ENCODE results near the gene SPEG.
A peak's percentile ranks its signal among the peaks of the same experiment; 100 is the strongest.

Gene SPEG

DNA sequence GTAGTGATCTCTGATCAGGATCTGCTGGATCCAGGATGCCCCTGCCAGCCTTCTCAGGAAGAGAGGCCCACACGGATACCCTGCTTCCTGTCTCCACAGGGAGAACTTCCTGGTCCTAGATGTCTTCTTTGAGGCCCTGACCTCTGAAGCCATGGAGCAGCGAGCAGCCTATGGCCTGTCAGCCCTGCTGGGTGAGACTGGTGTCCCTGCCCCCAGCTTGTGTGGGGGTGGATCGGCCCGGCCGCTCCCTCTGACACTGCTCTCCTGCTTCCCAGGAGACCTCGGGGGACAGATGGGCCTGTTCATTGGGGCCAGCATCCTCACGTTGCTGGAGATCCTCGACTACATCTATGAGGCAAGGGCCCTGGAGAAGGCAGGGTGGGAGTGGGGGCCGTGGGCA is 102.3 kb downstream of the SPEG start:
- Histone ChIP-seq H3K9ac (ENCODE audit: insufficient read length, low read depth) (peak overlapping the region; percentile 43), H3K4me3 (ENCODE audit: insufficient read length, low read depth) (no peak overlapping the region), H3K36me3 (ENCODE audit: insufficient read depth, insufficient read length, low read length) (peaks cover 29% of the 10 kb centered on the region), H3K4me1 (ENCODE audit: insufficient read depth, insufficient read length) (peaks cover 41% of the 10 kb centered on the region), H3K9me3 (ENCODE audit: insufficient read depth, low read length) (no peaks in the 10 kb centered on the region), H3K27me3 (ENCODE audit: insufficient read depth, insufficient read length) (peaks cover 12% of the 10 kb centered on the region)
- DNase-seq (ENCODE audit: low read depth, low spot score) = no peak
- no peak for TF ChIP-seq SUZ12 (IDR thresholded peaks at IDR 0.05; ENCODE audit: extremely low read depth, insufficient read depth, insufficient read length)
- no peak for TF ChIP-seq ZNF274 (IDR thresholded peaks at IDR 0.05; ENCODE audit: low read depth, low read length)
- no peak for TF ChIP-seq YY1 (IDR thresholded peaks at IDR 0.05; ENCODE audit: insufficient read depth, insufficient read length)

DNA sequence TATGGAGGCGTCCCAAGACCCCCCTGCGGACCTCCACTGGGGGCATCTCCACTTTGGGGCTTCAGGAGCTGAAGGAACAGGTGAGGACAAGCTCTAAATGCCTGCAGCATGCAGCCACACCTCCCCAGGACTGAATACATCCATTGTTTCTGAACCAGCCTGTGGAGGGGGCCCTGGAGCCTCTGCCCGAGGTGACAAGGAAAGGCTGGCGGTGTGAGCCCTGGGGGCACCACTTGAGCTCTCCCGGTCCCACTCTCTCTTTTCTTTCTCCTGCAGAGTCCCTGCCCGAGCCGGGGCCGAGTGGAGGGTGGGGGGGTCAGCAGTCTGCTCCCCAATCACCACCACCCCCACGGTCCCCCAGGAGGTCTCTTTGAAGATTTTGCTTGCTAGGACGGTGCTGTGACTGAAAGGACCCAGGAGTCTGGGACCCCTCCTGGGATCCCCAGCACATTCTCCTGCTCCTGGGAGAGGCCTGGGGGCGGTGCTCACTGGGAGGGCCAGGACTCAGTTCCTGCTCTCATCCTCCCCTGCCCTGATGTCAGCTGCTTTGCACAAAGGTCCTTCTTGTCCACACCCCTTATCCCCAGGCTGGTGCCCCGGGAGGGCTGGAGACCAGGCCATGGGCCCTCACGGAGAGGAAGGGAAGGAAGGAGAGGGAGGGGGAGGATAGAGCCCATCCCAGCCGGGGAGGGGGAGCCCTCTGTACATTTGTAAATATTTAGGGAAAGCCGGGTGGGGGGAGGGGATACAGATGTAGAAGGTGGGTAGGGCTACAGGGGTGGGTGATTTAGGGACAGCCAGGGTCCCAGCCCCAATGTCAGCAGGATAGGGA is 103.2 kb downstream of the SPEG start:
- Histone ChIP-seq H3K9me3 (ENCODE audit: insufficient read depth, low read length) (no peaks in the 10 kb centered on the region), H3K4me3 (ENCODE audit: insufficient read length, low read depth) (no peak overlapping the region), H3K36me3 (ENCODE audit: insufficient read depth, insufficient read length, low read length) (peaks cover 29% of the 10 kb centered on the region), H3K9ac (ENCODE audit: insufficient read length, low read depth) (peak overlapping the region; percentile 59), H3K27me3 (ENCODE audit: insufficient read depth, insufficient read length) (peaks cover 8% of the 10 kb centered on the region), H3K4me1 (ENCODE audit: insufficient read depth, insufficient read length) (peaks cover 36% of the 10 kb centered on the region)
- no peak for DNase-seq (ENCODE audit: low read depth, low spot score)
- TF ChIP-seq SUZ12 (IDR thresholded peaks at IDR 0.05; ENCODE audit: extremely low read depth, insufficient read depth, insufficient read length) = no peak
- TF ChIP-seq YY1 (IDR thresholded peaks at IDR 0.05; ENCODE audit: insufficient read depth, insufficient read length) = no peak

DNA sequence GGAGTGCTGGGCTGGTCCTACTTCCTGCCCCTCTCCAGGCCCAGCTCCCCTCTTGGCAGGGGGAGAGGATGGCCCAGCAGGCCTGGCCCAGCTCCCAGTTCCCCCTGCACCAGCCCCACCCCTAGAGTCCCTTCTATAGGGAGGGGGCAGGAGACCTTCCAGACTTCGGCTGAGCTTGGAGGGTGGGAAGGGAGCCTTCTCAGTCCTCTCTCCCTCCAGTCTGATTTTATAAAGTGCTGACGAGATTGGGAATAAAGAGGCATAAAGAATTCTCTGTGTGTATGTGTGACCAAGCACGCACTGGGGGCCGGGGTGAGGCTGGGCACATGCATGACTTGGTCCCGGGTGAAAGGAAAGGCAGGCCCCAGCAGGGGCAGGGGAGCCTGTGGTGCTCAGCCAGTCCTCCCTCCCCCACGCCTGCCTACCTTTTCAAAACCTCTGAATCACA is 103.9 kb downstream of the SPEG start:
- TF ChIP-seq YY1 (IDR thresholded peaks at IDR 0.05; ENCODE audit: insufficient read depth, insufficient read length) (no peak), ZNF274 (IDR thresholded peaks at IDR 0.05; ENCODE audit: low read depth, low read length) (no peak), SUZ12 (IDR thresholded peaks at IDR 0.05; ENCODE audit: extremely low read depth, insufficient read depth, insufficient read length) (no peak)
- H3K36me3 ChIP-seq (ENCODE audit: insufficient read depth, insufficient read length, low read length) = peaks cover 29% of the 10 kb centered on the region
- H3K4me3 ChIP-seq (ENCODE audit: insufficient read length, low read depth) = no peak overlapping the region
- peaks cover 4% of the 10 kb centered on the region for H3K27me3 ChIP-seq (ENCODE audit: insufficient read depth, insufficient read length)
- H3K9me3 ChIP-seq (ENCODE audit: insufficient read depth, low read length) = no peaks in the 10 kb centered on the region
- H3K9ac ChIP-seq (ENCODE audit: insufficient read length, low read depth) = peak overlapping the region; percentile 59
- no peak for DNase-seq (ENCODE audit: low read depth, low spot score)
- peaks cover 36% of the 10 kb centered on the region for H3K4me1 ChIP-seq (ENCODE audit: insufficient read depth, insufficient read length)

DNA sequence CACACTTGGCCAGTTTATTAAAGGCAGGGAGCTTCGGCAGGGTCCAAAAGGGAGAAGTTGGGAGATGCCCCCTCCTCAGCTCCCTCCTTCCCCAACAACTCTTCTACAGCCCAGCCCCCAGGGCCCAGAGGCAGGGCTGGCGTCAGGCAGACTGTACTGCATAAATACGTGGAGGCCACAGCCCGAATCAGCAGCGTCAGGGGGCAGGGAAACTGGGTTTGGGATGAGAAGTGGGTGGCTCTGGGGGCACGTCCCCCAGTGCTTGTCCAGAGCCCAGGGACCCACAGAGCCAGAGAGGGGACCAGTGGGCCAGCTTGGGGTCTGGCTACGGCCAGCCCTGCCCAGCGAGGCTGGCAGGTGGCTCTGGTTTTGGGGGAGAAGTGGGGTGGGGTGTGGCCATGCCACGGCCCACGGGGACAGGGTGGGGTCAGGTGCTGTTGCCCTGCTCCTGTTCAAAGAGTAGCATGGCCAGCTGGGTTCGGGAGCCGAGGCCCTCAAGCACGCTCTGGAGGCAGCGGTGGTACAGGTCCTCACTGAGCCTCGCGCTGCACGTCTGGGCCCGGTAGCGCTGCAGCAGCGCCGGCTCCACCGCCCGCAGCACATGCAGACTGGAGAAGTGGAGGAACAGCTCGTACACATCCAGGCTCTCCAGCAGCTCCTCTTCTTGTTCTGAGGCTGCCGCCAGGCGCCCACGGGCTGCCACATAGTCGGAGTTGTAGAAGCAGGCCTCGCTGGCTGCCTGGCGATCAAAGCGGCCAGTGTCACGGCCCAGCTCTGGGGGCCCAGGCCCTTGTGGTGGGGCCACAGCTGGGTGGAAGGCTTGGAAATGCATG is 104.5 kb downstream of the SPEG start:
- no peak overlapping the region for H3K4me3 ChIP-seq (ENCODE audit: insufficient read length, low read depth)
- no peak for TF ChIP-seq YY1 (IDR thresholded peaks at IDR 0.05; ENCODE audit: insufficient read depth, insufficient read length)
- TF ChIP-seq ZNF274 (IDR thresholded peaks at IDR 0.05; ENCODE audit: low read depth, low read length) = no peak
- TF ChIP-seq SUZ12 (IDR thresholded peaks at IDR 0.05; ENCODE audit: extremely low read depth, insufficient read depth, insufficient read length) = no peak
- DNase-seq (ENCODE audit: low read depth, low spot score) = no peak
- no peaks in the 10 kb centered on the region for H3K9me3 ChIP-seq (ENCODE audit: insufficient read depth, low read length)
- H3K27me3 ChIP-seq (ENCODE audit: insufficient read depth, insufficient read length) = peaks cover 6% of the 10 kb centered on the region
- peak overlapping the region; percentile 52 for H3K9ac ChIP-seq (ENCODE audit: insufficient read length, low read depth)
- peaks cover 36% of the 10 kb centered on the region for H3K4me1 ChIP-seq (ENCODE audit: insufficient read depth, insufficient read length)
- H3K36me3 ChIP-seq (ENCODE audit: insufficient read depth, insufficient read length, low read length) = peaks cover 29% of the 10 kb centered on the region

DNA sequence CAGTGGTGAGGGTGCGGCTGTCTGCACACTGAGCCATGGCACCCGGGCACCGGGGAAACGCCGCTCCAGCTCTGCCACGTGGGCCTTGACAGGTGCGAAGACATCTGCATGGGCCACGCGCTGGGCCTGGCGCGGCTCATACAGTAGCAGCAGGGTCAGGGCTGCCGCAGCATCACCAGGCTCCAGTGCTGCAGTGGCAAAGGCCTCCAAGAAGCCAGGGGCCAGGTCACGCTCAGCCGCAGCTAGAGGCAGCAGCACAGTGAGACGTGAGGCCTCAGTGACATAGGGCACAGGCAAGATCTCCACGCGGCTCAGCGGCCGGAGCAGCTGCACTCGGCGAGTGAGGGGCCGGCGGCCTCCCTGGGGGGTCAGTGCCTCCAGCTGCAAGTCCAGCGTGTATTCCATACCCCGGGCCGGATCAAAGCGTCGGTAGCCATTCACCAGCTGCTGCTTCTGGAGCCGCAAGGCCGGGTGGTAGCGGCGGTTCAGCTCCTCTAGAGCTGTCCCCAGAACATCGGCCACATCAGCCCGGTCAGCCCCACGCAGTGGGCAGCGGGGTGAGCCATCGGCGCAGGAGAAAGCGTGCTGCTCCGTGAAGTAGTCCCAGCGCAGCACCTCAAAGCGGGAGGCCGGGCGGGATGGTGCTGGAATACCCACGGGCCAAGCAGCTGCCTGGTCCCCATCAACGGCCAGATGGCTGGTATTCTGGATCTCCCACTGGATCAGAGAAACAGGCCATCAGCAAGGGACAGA is 105.5 kb downstream of the SPEG start:
- Histone ChIP-seq H3K36me3 (ENCODE audit: insufficient read depth, insufficient read length, low read length) (peaks cover 29% of the 10 kb centered on the region), H3K4me3 (ENCODE audit: insufficient read length, low read depth) (no peak overlapping the region), H3K9me3 (ENCODE audit: insufficient read depth, low read length) (no peaks in the 10 kb centered on the region), H3K9ac (ENCODE audit: insufficient read length, low read depth) (no peak overlapping the region), H3K27me3 (ENCODE audit: insufficient read depth, insufficient read length) (peaks cover 16% of the 10 kb centered on the region), H3K4me1 (ENCODE audit: insufficient read depth, insufficient read length) (peaks cover 36% of the 10 kb centered on the region)
- TF ChIP-seq ZNF274 (IDR thresholded peaks at IDR 0.05; ENCODE audit: low read depth, low read length) (no peak), SUZ12 (IDR thresholded peaks at IDR 0.05; ENCODE audit: extremely low read depth, insufficient read depth, insufficient read length) (no peak), YY1 (IDR thresholded peaks at IDR 0.05; ENCODE audit: insufficient read depth, insufficient read length) (no peak)
- no peak for DNase-seq (ENCODE audit: low read depth, low spot score)

DNA sequence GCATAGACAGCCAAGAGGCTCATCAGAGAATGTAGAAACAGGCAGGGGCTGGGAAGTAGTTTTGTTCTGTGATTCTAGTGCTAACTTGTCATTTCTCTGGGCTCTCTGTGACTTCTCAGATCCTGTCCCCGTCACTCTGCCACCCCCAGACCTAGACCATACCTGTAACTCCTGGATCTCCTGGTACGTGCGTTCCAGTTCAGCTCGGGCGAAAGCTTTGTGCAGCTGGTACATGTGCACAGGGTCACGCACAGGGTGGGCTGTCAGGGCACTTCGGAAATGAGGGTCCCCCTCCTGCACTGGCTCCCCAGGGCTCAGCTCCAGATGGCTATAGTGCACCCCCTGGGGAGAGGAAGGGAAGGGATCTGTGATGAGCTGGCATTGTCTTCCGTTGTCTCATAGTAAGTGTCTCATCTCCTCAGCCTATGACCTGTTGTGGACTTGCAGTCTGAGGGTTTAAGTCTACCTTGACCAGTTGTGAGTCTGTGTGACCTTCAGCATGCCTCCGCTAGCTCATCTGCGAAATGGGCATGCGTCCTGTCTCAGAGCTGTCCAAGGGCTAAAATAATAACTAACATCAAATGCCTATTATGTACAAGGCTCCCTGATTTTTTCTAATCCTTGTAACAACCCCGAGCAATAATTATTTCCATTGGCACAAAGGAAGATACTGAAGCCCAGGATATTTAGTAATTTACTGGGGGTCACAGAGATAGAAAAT is 106.3 kb downstream of the SPEG start:
- peaks cover 29% of the 10 kb centered on the region for H3K36me3 ChIP-seq (ENCODE audit: insufficient read depth, insufficient read length, low read length)
- DNase-seq (ENCODE audit: low read depth, low spot score) = no peak
- H3K4me1 ChIP-seq (ENCODE audit: insufficient read depth, insufficient read length) = peaks cover 32% of the 10 kb centered on the region
- H3K9me3 ChIP-seq (ENCODE audit: insufficient read depth, low read length) = no peaks in the 10 kb centered on the region
- no peak overlapping the region for H3K9ac ChIP-seq (ENCODE audit: insufficient read length, low read depth)
- peaks cover 24% of the 10 kb centered on the region for H3K27me3 ChIP-seq (ENCODE audit: insufficient read depth, insufficient read length)
- no peak overlapping the region for H3K4me3 ChIP-seq (ENCODE audit: insufficient read length, low read depth)
- TF ChIP-seq ZNF274 (IDR thresholded peaks at IDR 0.05; ENCODE audit: low read depth, low read length) (no peak), YY1 (IDR thresholded peaks at IDR 0.05; ENCODE audit: insufficient read depth, insufficient read length) (no peak), SUZ12 (IDR thresholded peaks at IDR 0.05; ENCODE audit: extremely low read depth, insufficient read depth, insufficient read length) (no peak)
